HG03097 (cell line): ENCODE measurements around the gene ERCC5.

Source experiments
- ATAC-seq: cut with Tn5 transposase; IDR thresholded peaks from one replicate; pipeline ENCODE4 v1.9.1; 2021; ENCODE audit not compliant: unreplicated experiment, low FRiP score

Gene ERCC5

GRCh38 chr13:102914339-102914930, 68.6 kb downstream of the ERCC5 start:
- no peak for ATAC-seq

- no peak for ATAC-seq
These were observed 69.6 kb downstream of the ERCC5 start for GRCh38 chr13:102915393-102915930.

GRCh38 chr13:102917019-102917418, 71.2 kb downstream of the ERCC5 start:
- ATAC-seq, result no peak

GRCh38 chr13:102922184-102922583, 76.4 kb downstream of the ERCC5 start:
- no peak for ATAC-seq
